ENCODE measurements around the gene ARHGEF4. TPM values are rescaled to one million over a fixed set of nuclear protein-coding genes. Genes with fewer than 3 reads are reported as not detected.
A peak's percentile ranks its signal among the peaks of the same experiment; 100 is the strongest.

Gene ARHGEF4
- polyA plus RNA-seq, 6 donors from 2014 or later = not detected

- Mint-ChIP-seq H3K4me3 (no peak overlapping the region), H3K27ac (no peak overlapping the region), H3K4me1 (no peaks in the 10 kb centered on the region), H3K9me3 (peaks cover 0 to 11% (median 5%) of the 10 kb centered on the region in 7 donors), H3K36me3 (no peaks in the 10 kb centered on the region), H3K27me3 (peaks cover 19 to 32% (median 31%) of the 10 kb centered on the region in 3 donors)
- DNase-seq = no peak
- ATAC-seq (ENCODE audit: low read depth in 2 of 2) = no peak
Measured at GRCh38 chr2:131010566-131010965, 173.9 kb downstream of the ARHGEF4 start.

GRCh38 chr2:131011486-131011885 is 174.8 kb downstream of the ARHGEF4 start:
- Mint-ChIP-seq H3K27me3 (peaks cover 19 to 40% (median 30%) of the 10 kb centered on the region in 3 donors), H3K4me1 (no peaks in the 10 kb centered on the region), H3K4me3 (no peak overlapping the region), H3K27ac (no peak overlapping the region), H3K9me3 (peaks cover 0 to 11% (median 5%) of the 10 kb centered on the region in 7 donors), H3K36me3 (no peaks in the 10 kb centered on the region)
- no peak for ATAC-seq (ENCODE audit: low read depth in 2 of 2)
- DNase-seq = no peak

DNA sequence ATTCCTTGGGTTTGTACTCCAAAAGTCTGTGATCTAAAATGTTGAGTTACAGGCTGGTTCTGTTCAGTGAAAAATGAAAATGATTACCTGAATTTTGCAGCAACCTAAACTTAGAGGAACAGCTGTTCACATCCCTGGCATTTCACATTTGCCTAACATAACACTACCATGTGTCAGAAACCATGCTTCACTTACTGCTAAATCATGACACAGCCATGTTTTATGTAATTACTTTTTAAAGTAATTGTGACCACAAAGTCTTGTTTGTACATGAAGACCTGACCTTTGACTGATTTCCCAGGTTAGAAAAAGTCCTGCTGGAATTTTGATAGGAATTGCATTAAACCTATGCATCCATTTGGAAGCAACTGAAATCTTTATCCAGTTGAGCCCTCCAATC is 177.4 kb downstream of the ARHGEF4 start:
- Mint-ChIP-seq H3K36me3 (no peaks in the 10 kb centered on the region), H3K4me3 (no peak overlapping the region), H3K27ac (no peak overlapping the region), H3K27me3 (peaks cover 19 to 46% (median 40%) of the 10 kb centered on the region in 3 donors), H3K9me3 (peaks cover 0 to 5% (median 0%) of the 10 kb centered on the region in 7 donors), H3K4me1 (no peaks in the 10 kb centered on the region)
- no peak for ATAC-seq (ENCODE audit: low read depth in 2 of 2)
- DNase-seq = no peak

GRCh38 chr2:131015764-131016163 is 179.1 kb downstream of the ARHGEF4 start:
- DNase-seq = no peak
- no peaks in the 10 kb centered on the region for H3K9me3 Mint-ChIP-seq
- H3K27me3 Mint-ChIP-seq = peaks cover 11 to 37% (median 35%) of the 10 kb centered on the region in 3 donors
- H3K36me3 Mint-ChIP-seq = no peaks in the 10 kb centered on the region
- ATAC-seq (ENCODE audit: low read depth in 2 of 2) = no peak
- H3K4me3 Mint-ChIP-seq = no peak overlapping the region
- no peaks in the 10 kb centered on the region for H3K4me1 Mint-ChIP-seq
- no peak overlapping the region for H3K27ac Mint-ChIP-seq

GRCh38 chr2:131016826-131017741 is 180.4 kb downstream of the ARHGEF4 start:
- Mint-ChIP-seq H3K27ac (peak overlapping the region in 1 of 6 donors; percentile 83), H3K36me3 (no peaks in the 10 kb centered on the region), H3K4me1 (no peaks in the 10 kb centered on the region), H3K9me3 (peaks cover 0 to 7% (median 0%) of the 10 kb centered on the region in 7 donors), H3K4me3 (no peak overlapping the region), H3K27me3 (peaks cover 7 to 31% (median 26%) of the 10 kb centered on the region in 3 donors)
- DNase-seq (no peak), ATAC-seq (ENCODE audit: low read depth in 2 of 2) (no peak)

DNA sequence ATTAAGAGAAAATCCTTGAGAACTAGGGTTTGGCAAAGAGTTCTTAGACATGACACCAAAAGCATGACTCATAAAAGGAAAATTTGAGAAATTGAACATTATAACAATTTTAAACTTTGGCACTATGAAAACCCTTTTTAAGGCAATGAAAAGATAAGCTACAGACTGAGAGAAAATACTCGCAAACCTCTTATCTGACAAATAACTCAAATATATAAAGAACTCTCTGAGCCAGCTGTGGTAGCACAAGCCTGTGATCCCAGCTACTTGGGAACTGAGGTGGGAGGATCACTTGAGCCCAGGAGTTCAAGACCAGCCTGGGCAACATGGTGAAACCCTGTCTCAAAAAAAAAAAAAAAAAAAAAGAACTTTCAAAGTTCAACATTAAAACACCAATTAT is 186.0 kb downstream of the ARHGEF4 start:
- no peak for DNase-seq
- H3K9me3 Mint-ChIP-seq = peaks cover 1 to 24% (median 8%) of the 10 kb centered on the region in 7 donors
- H3K36me3 Mint-ChIP-seq = peaks cover 0 to 9% of the 10 kb centered on the region in 2 donors
- H3K4me1 Mint-ChIP-seq = no peaks in the 10 kb centered on the region
- no peak overlapping the region for H3K4me3 Mint-ChIP-seq
- ATAC-seq (ENCODE audit: low read depth in 2 of 2) = no peak
- H3K27me3 Mint-ChIP-seq = peaks cover 8 to 33% (median 22%) of the 10 kb centered on the region in 3 donors
- H3K27ac Mint-ChIP-seq = no peak overlapping the region

- no peak for DNase-seq
- Mint-ChIP-seq H3K4me3 (no peak overlapping the region), H3K27me3 (peaks cover 8 to 33% (median 26%) of the 10 kb centered on the region in 3 donors), H3K4me1 (no peaks in the 10 kb centered on the region), H3K27ac (no peak overlapping the region), H3K36me3 (peaks cover 0 to 15% of the 10 kb centered on the region in 2 donors), H3K9me3 (peaks cover 2 to 25% (median 8%) of the 10 kb centered on the region in 7 donors)
- no peak for ATAC-seq (ENCODE audit: low read depth in 2 of 2)
Measured at GRCh38 chr2:131023758-131024157, 187.0 kb downstream of the ARHGEF4 start.

- ATAC-seq (ENCODE audit: low read depth in 2 of 2) (no peak), DNase-seq (no peak)
Measured at GRCh38 chr2:131026919-131027318, 190.2 kb downstream of the ARHGEF4 start.

DNA sequence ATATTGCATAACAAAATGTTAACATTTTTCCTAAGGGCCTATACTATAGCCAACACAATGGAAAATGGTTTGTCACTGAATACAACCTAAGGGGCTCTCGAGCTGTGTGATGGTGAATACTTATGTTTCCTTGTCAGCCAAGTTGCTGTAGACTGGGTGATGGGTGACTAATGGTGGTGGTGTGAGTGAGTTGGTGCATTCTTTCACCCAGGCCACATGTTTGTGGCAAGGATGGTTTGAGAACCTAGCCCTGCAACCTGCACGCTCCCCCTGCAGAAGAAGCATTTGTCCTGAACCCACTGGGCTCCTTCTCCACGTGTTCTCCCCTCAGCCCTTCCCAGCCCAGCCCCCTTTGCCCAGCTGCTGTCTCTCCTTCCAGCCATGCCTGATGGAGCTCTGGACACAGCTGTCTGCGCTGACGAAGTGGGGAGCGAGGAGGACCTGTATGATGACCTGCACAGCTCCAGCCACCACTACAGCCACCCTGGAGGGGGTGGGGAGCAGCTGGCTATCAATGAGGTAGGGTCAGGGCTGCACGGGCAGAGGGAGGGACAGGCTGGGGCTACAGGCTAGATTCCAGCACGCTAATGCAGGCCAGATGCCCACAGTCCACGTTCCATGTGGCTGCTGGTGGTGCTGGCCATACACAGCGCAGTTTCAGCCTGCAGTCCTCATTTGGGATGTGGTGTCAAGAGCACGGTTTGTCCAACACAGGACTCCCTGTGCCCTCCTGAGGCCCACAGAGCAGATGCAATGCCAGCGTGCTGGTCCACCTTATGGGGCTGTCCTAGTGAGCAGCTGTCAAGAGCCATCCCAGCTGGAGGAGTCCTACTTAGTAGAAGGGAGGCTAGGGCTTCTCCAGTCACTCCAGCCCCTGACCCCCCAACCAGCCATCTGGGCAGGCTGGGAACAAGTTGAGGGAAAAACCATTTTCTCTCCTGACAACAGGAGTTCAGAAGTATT is 191.1 kb downstream of the ARHGEF4 start:
- no peak overlapping the region for H3K27ac Mint-ChIP-seq
- ATAC-seq (ENCODE audit: low read depth in 2 of 2) (no peak), DNase-seq (no peak)
- H3K9me3 Mint-ChIP-seq = peaks cover 2 to 19% (median 8%) of the 10 kb centered on the region in 7 donors
- peaks cover 0 to 34% (median 33%) of the 10 kb centered on the region in 3 donors for H3K27me3 Mint-ChIP-seq
- no peak overlapping the region for H3K4me3 Mint-ChIP-seq
- peaks cover 0 to 17% of the 10 kb centered on the region in 2 donors for H3K36me3 Mint-ChIP-seq
- no peaks in the 10 kb centered on the region for H3K4me1 Mint-ChIP-seq

More at GRCh38 chr2:131026919-131027318, 190.2 kb downstream of the ARHGEF4 start:
- Mint-ChIP-seq H3K27me3 (peaks cover 3 to 32% (median 28%) of the 10 kb centered on the region in 3 donors), H3K4me3 (no peak overlapping the region), H3K36me3 (peaks cover 0 to 17% of the 10 kb centered on the region in 2 donors), H3K9me3 (peaks cover 2 to 20% (median 8%) of the 10 kb centered on the region in 7 donors), H3K4me1 (no peaks in the 10 kb centered on the region), H3K27ac (no peak overlapping the region)

- ATAC-seq (ENCODE audit: low read depth in 2 of 2) = no peak
- peaks cover 8 to 39% (median 35%) of the 10 kb centered on the region in 3 donors for H3K27me3 Mint-ChIP-seq
- H3K36me3 Mint-ChIP-seq = peaks cover 0 to 17% of the 10 kb centered on the region in 2 donors
- no peaks in the 10 kb centered on the region for H3K4me1 Mint-ChIP-seq
- no peak overlapping the region for H3K27ac Mint-ChIP-seq
- no peak overlapping the region for H3K4me3 Mint-ChIP-seq
- H3K9me3 Mint-ChIP-seq = peaks cover 2 to 16% (median 6%) of the 10 kb centered on the region in 7 donors
- DNase-seq = no peak
Measured at GRCh38 chr2:131029812-131030211, 193.1 kb downstream of the ARHGEF4 start.

GRCh38 chr2:131030478-131030971 is 193.8 kb downstream of the ARHGEF4 start:
- peaks cover 0 to 16% (median 2%) of the 10 kb centered on the region in 7 donors for H3K9me3 Mint-ChIP-seq
- H3K36me3 Mint-ChIP-seq = peaks cover 0 to 17% of the 10 kb centered on the region in 2 donors
- peaks cover 8 to 32% (median 28%) of the 10 kb centered on the region in 3 donors for H3K27me3 Mint-ChIP-seq
- DNase-seq (no peak), ATAC-seq (ENCODE audit: low read depth in 2 of 2) (no peak)
- no peaks in the 10 kb centered on the region for H3K4me1 Mint-ChIP-seq
- peak overlapping the region in 1 of 6 donors; percentile 77 for H3K27ac Mint-ChIP-seq
- no peak overlapping the region for H3K4me3 Mint-ChIP-seq

DNA sequence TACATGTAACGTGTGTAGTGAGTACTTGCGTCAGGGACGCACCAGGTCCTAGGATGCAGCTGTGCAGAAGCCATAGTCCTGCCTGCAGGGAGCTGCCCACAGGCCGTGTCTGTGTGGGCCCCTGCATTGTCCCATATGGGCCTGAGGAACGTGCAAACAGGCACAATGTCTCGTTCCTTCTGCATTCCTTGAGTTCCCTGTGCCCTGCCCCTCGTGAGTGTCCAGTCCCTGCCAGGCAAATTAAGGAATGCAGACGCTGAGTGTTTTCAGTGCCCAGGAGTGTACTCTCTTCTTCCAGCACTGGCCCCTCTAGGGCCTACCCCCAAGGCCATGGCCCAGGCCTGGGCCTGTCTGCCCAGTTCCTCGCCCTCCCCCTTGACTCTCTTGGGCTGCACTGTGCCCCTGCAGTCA is 194.7 kb downstream of the ARHGEF4 start:
- Mint-ChIP-seq H3K27me3 (peaks cover 8 to 37% (median 24%) of the 10 kb centered on the region in 3 donors), H3K4me3 (no peak overlapping the region), H3K4me1 (no peaks in the 10 kb centered on the region), H3K27ac (peak overlapping the region in 1 of 6 donors; percentile 22), H3K36me3 (peaks cover 0 to 17% of the 10 kb centered on the region in 2 donors), H3K9me3 (peaks cover 0 to 16% (median 2%) of the 10 kb centered on the region in 7 donors)
- ATAC-seq (ENCODE audit: low read depth in 2 of 2) (no peak), DNase-seq (no peak)

DNA sequence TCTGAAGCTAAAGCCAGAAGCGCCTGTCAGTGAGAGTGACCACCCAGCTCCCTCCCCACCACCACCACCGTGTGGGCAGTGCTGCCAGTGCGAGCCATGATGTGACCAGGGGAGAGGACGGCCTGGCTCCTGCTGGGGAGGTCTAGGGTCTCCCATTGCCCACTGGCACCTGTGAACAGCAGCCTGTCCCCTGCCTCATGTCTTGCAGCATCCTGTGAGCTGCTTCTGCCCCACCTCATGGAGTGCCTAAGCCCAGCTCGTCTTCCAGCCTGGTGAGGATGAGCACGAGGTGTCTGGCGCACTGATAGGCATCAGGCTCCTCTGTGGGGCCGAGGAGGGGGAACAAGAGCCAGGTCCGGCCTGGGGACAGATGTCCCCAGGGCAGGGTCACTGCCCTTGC is 195.2 kb downstream of the ARHGEF4 start:
- Mint-ChIP-seq H3K36me3 (peaks cover 0 to 16% of the 10 kb centered on the region in 2 donors), H3K27ac (no peak overlapping the region), H3K4me3 (no peak overlapping the region), H3K9me3 (peaks cover 0 to 15% (median 2%) of the 10 kb centered on the region in 7 donors), H3K4me1 (no peaks in the 10 kb centered on the region), H3K27me3 (peaks cover 8 to 40% (median 28%) of the 10 kb centered on the region in 3 donors)
- ATAC-seq (ENCODE audit: low read depth in 2 of 2) (no peak), DNase-seq (no peak)
